ENCODE results near the gene CTNNA2. TPM values are rescaled to one million over a fixed set of nuclear protein-coding genes. Genes with fewer than 3 reads are reported as not detected.
A peak's percentile ranks its signal among the peaks of the same experiment; 100 is the strongest.

CTNNA2 gene
- total and polyA plus RNA-seq, 7 donors = 0.03 to 0.36 (median 0.17) TPM; not detected in 4

- intact Hi-C loops (cut with DNase I) = no loop called here
- Histone ChIP-seq H3K36me3 (ENCODE audit: insufficient read depth in 1 of 2, low read depth in 1 of 2) (no peaks in the 10 kb centered on the region), H3K4me3 (no peak overlapping the region), H3K4me1 (no peaks in the 10 kb centered on the region), H3K27ac (no peak overlapping the region), H3K27me3 (ENCODE audit: insufficient read depth in 3 of 3, low read length in 2 of 3) (no peaks in the 10 kb centered on the region), H3K9me3 (no peaks in the 10 kb centered on the region)
- TF ChIP-seq, protein P1, sequence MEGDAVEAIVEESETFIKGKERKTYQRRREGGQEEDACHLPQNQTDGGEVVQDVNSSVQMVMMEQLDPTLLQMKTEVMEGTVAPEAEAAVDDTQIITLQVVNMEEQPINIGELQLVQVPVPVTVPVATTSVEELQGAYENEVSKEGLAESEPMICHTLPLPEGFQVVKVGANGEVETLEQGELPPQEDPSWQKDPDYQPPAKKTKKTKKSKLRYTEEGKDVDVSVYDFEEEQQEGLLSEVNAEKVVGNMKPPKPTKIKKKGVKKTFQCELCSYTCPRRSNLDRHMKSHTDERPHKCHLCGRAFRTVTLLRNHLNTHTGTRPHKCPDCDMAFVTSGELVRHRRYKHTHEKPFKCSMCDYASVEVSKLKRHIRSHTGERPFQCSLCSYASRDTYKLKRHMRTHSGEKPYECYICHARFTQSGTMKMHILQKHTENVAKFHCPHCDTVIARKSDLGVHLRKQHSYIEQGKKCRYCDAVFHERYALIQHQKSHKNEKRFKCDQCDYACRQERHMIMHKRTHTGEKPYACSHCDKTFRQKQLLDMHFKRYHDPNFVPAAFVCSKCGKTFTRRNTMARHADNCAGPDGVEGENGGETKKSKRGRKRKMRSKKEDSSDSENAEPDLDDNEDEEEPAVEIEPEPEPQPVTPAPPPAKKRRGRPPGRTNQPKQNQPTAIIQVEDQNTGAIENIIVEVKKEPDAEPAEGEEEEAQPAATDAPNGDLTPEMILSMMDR (IDR thresholded peaks at IDR 0.05) = no peak
- DNase-seq = no peak
- WGBS, 3 donors = 79 to 81% (median 81%) methylated on average over 6 of the region's 6 CpGs
- no peak for ATAC-seq
Observed at GRCh38 chr2:79882548-79882947, 369.7 kb downstream of the CTNNA2 start.

GRCh38 chr2:79887747-79888374 is 375.0 kb downstream of the CTNNA2 start:
- no peaks in the 10 kb centered on the region for H3K36me3 ChIP-seq (ENCODE audit: insufficient read depth in 1 of 2, low read depth in 1 of 2)
- TF ChIP-seq, protein P1 (IDR thresholded peaks at IDR 0.05) = peak; percentile 69
- H3K4me3 ChIP-seq = no peak overlapping the region
- ATAC-seq (peak in 1 of 4 donors; percentile 58), DNase-seq (no peak)
- no peaks in the 10 kb centered on the region for H3K4me1 ChIP-seq
- no peak overlapping the region for H3K27ac ChIP-seq
- H3K27me3 ChIP-seq (ENCODE audit: insufficient read depth in 3 of 3, low read length in 2 of 3) = no peaks in the 10 kb centered on the region
- WGBS, 3 donors = 34 to 37% (median 35%) methylated on average over 7 of the region's 7 CpGs
- no peaks in the 10 kb centered on the region for H3K9me3 ChIP-seq
- intact Hi-C loops (cut with DNase I) = no loop called here

- H3K36me3 ChIP-seq (ENCODE audit: insufficient read depth in 1 of 2, low read depth in 1 of 2) = no peaks in the 10 kb centered on the region
- WGBS, 3 donors = 76 to 86% (median 83%) methylated on average over 2 of the region's 2 CpGs
- TF ChIP-seq, protein P1 (IDR thresholded peaks at IDR 0.05) = no peak
- intact Hi-C loops (cut with DNase I) = no loop called here
- ATAC-seq (no peak), DNase-seq (no peak)
- H3K4me3 ChIP-seq = no peak overlapping the region
- no peaks in the 10 kb centered on the region for H3K4me1 ChIP-seq
- no peaks in the 10 kb centered on the region for H3K9me3 ChIP-seq
- H3K27ac ChIP-seq = no peak overlapping the region
- no peaks in the 10 kb centered on the region for H3K27me3 ChIP-seq (ENCODE audit: insufficient read depth in 3 of 3, low read length in 2 of 3)
Observed at GRCh38 chr2:79892123-79892522, 379.3 kb downstream of the CTNNA2 start.

GRCh38 chr2:79899196-79899595 is 386.3 kb downstream of the CTNNA2 start:
- H3K9me3 ChIP-seq = no peaks in the 10 kb centered on the region
- ATAC-seq (no peak), DNase-seq (no peak)
- no peaks in the 10 kb centered on the region for H3K4me1 ChIP-seq
- TF ChIP-seq, protein P1 (IDR thresholded peaks at IDR 0.05) = no peak
- H3K4me3 ChIP-seq = no peak overlapping the region
- H3K27ac ChIP-seq = no peak overlapping the region
- 74 to 77% (median 75%) methylated on average over 4 of the region's 4 CpGs for WGBS, 3 donors
- H3K36me3 ChIP-seq (ENCODE audit: insufficient read depth in 1 of 2, low read depth in 1 of 2) = no peaks in the 10 kb centered on the region
- H3K27me3 ChIP-seq (ENCODE audit: insufficient read depth in 3 of 3, low read length in 2 of 3) = no peaks in the 10 kb centered on the region
- intact Hi-C loops (cut with DNase I) = no loop called here

- TF ChIP-seq, protein P1 (IDR thresholded peaks at IDR 0.05) = no peak
- ATAC-seq (no peak), DNase-seq (no peak)
- no peaks in the 10 kb centered on the region for H3K36me3 ChIP-seq (ENCODE audit: insufficient read depth in 1 of 2, low read depth in 1 of 2)
- H3K4me1 ChIP-seq = no peaks in the 10 kb centered on the region
- intact Hi-C loops (cut with DNase I) = no loop called here
- H3K27me3 ChIP-seq (ENCODE audit: insufficient read depth in 3 of 3, low read length in 2 of 3) = no peaks in the 10 kb centered on the region
- no peak overlapping the region for H3K4me3 ChIP-seq
- H3K27ac ChIP-seq = no peak overlapping the region
- H3K9me3 ChIP-seq = no peaks in the 10 kb centered on the region
Observed at GRCh38 chr2:79901161-79901560, 388.3 kb downstream of the CTNNA2 start.
